HCT116 (cell line): ENCODE data around the gene KRTAP1-3.

Experiments used
- POLR2A ChIP-seq: IDR thresholded peaks from 2 replicates; pipeline ENCODE4 v1.7.0; 2011; ENCODE audit warnings: borderline replicate concordance; ENCODE audit not compliant: insufficient read depth, insufficient read length; ENCODE audit errors: extremely low read depth
- RAD21 ChIP-seq: IDR thresholded peaks from 2 replicates; pipeline ENCODE4 v1.6.1; 2012; ENCODE audit warnings: low read depth, mild to moderate bottlenecking
- REST ChIP-seq: IDR thresholded peaks from 2 replicates; pipeline ENCODE4 v1.6.1; 2012; ENCODE audit warnings: low read depth
- SIN3A ChIP-seq: IDR thresholded peaks from 2 replicates; pipeline ENCODE4 v1.6.1; 2012; ENCODE audit warnings: low read depth
- SP1 ChIP-seq: IDR thresholded peaks from 2 replicates; pipeline ENCODE4 v1.6.1; 2012; ENCODE audit warnings: low read depth
- TF ChIP-seq, protein P1 (sequence below), 3 experiments: fragments of 200-600 bp in 1 of 3; sonication (generic) in 1 of 3; IDR thresholded peaks in 2 of 3; conservative IDR thresholded peaks in 1 of 3; 2 replicates each; pipeline ENCODE4 v1.5.1; 2012 to 2017; ENCODE audit warnings: low read depth in 2 of 3, low read length in 2 of 3, antibody characterized with exemption in 1 of 3, borderline replicate concordance in 1 of 3, control low read depth in 1 of 3, mild to moderate bottlenecking in 1 of 3, mixed read lengths in 1 of 3, mixed run types in 1 of 3, moderate library complexity in 1 of 3; ENCODE audit not compliant: insufficient read depth in 1 of 3
- TF ChIP-seq, protein P2 (sequence below): IDR thresholded peaks from 2 replicates; pipeline ENCODE4 v1.6.1; 2012

- TF ChIP-seq, protein P1, sequence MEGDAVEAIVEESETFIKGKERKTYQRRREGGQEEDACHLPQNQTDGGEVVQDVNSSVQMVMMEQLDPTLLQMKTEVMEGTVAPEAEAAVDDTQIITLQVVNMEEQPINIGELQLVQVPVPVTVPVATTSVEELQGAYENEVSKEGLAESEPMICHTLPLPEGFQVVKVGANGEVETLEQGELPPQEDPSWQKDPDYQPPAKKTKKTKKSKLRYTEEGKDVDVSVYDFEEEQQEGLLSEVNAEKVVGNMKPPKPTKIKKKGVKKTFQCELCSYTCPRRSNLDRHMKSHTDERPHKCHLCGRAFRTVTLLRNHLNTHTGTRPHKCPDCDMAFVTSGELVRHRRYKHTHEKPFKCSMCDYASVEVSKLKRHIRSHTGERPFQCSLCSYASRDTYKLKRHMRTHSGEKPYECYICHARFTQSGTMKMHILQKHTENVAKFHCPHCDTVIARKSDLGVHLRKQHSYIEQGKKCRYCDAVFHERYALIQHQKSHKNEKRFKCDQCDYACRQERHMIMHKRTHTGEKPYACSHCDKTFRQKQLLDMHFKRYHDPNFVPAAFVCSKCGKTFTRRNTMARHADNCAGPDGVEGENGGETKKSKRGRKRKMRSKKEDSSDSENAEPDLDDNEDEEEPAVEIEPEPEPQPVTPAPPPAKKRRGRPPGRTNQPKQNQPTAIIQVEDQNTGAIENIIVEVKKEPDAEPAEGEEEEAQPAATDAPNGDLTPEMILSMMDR (IDR thresholded peaks at IDR 0.05 in 2 of 3, conservative IDR thresholded peaks at IDR 0.05 in 1 of 3; ENCODE audit: borderline replicate concordance in 1 of 3, insufficient read depth in 1 of 3, low read depth in 2 of 3, low read length in 2 of 3): no peak
- no peak for TF ChIP-seq RAD21
- no peak for TF ChIP-seq SP1
- no peak for TF ChIP-seq SIN3A
- TF ChIP-seq, protein P2, sequence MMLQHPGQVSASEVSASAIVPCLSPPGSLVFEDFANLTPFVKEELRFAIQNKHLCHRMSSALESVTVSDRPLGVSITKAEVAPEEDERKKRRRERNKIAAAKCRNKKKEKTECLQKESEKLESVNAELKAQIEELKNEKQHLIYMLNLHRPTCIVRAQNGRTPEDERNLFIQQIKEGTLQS: no peak
- no peak for TF ChIP-seq REST
- TF ChIP-seq POLR2A: no peak
Observed at GRCh38 chr17:41019415-41019814, 15.3 kb downstream of the KRTAP1-3 start.
